Erythroblast (primary cell): ENCODE data around the gene ST6GAL1.

Experiments used
- GATA1 ChIP-seq: IDR thresholded peaks from 2 replicates; pipeline ENCODE4 v1.6.1; 2011; ENCODE audit warnings: low read depth, mild to moderate bottlenecking, control low read depth, low read length, moderate library complexity
- POLR2A ChIP-seq: IDR thresholded peaks from 2 replicates; pipeline ENCODE4 v1.6.1; 2011; ENCODE audit warnings: mild to moderate bottlenecking, low read length

- no peak for TF ChIP-seq POLR2A
- TF ChIP-seq GATA1 = no peak
Measured at GRCh38 chr3:187107989-187108388, 177.7 kb downstream of the ST6GAL1 start.
